ENCODE data around the gene MYBPC1. TPM values are rescaled to one million over a fixed set of nuclear protein-coding genes. Genes with fewer than 3 reads are reported as not detected.
A peak's percentile ranks its signal among the peaks of the same experiment; 100 is the strongest.

Gene MYBPC1
- total RNA-seq, 1 donor, result not detected

DNA sequence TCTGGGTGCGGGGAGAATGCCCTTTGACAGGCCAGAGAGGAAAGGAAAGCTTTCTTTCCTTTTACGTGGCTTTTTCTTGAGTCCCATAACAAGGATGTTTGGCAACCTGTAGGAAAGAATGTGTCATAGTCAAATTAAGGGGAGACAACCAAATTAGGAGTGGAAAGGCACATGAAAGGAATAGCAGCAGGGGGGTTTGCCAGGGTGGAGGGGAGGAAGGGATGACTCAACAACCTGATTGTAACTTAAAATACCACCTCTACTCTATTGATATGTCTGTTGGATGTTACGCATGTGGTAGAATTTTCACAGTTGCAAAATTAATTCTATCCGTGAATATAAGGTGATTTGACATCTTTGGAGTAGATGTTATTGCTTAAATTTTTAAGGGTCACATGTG is 28.5 kb upstream of the MYBPC1 start:
- no peaks in the 10 kb centered on the region for H3K36me3 ChIP-seq (ENCODE audit: insufficient read depth, low read length)
- no peak overlapping the region for H3K4me3 ChIP-seq (ENCODE audit: insufficient read depth, low read length)
- no peak overlapping the region for H3K4me2 ChIP-seq (ENCODE audit: insufficient read depth, low read length)
- H2AFZ ChIP-seq (ENCODE audit: low read length), result no peak overlapping the region
- no peak overlapping the region for H3K27ac ChIP-seq (ENCODE audit: low read depth, low read length)
- no peaks in the 10 kb centered on the region for H4K20me1 ChIP-seq (ENCODE audit: insufficient read depth, low read length)
- TF ChIP-seq, protein P1, sequence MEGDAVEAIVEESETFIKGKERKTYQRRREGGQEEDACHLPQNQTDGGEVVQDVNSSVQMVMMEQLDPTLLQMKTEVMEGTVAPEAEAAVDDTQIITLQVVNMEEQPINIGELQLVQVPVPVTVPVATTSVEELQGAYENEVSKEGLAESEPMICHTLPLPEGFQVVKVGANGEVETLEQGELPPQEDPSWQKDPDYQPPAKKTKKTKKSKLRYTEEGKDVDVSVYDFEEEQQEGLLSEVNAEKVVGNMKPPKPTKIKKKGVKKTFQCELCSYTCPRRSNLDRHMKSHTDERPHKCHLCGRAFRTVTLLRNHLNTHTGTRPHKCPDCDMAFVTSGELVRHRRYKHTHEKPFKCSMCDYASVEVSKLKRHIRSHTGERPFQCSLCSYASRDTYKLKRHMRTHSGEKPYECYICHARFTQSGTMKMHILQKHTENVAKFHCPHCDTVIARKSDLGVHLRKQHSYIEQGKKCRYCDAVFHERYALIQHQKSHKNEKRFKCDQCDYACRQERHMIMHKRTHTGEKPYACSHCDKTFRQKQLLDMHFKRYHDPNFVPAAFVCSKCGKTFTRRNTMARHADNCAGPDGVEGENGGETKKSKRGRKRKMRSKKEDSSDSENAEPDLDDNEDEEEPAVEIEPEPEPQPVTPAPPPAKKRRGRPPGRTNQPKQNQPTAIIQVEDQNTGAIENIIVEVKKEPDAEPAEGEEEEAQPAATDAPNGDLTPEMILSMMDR (IDR thresholded peaks at IDR 0.05; ENCODE audit: extremely low read depth, low read depth, low read length), result no peak
- no peaks in the 10 kb centered on the region for H3K27me3 ChIP-seq (ENCODE audit: insufficient read depth, low read length)
- no peaks in the 10 kb centered on the region for H3K9me3 ChIP-seq (ENCODE audit: low read depth, low read length)
- peak; percentile 53 for DNase-seq (ENCODE audit: insufficient read length, low spot score, missing footprints)
- H3K79me2 ChIP-seq (ENCODE audit: insufficient read depth, low read length), result no peaks in the 10 kb centered on the region
- no peaks in the 10 kb centered on the region for H3K4me1 ChIP-seq (ENCODE audit: insufficient read depth, low read length)

GRCh38 chr12:101567918-101568317 is 26.9 kb upstream of the MYBPC1 start:
- H3K4me2 ChIP-seq (ENCODE audit: insufficient read depth, low read length), result no peak overlapping the region
- no peak for DNase-seq (ENCODE audit: insufficient read length, low spot score, missing footprints)
- no peak overlapping the region for H2AFZ ChIP-seq (ENCODE audit: low read length)
- no peaks in the 10 kb centered on the region for H3K79me2 ChIP-seq (ENCODE audit: insufficient read depth, low read length)
- no peaks in the 10 kb centered on the region for H3K27me3 ChIP-seq (ENCODE audit: insufficient read depth, low read length)
- TF ChIP-seq, protein P1 (IDR thresholded peaks at IDR 0.05; ENCODE audit: extremely low read depth, low read depth, low read length), result no peak
- H3K4me1 ChIP-seq (ENCODE audit: insufficient read depth, low read length), result no peaks in the 10 kb centered on the region
- no peaks in the 10 kb centered on the region for H3K9me3 ChIP-seq (ENCODE audit: low read depth, low read length)
- H3K27ac ChIP-seq (ENCODE audit: low read depth, low read length), result no peak overlapping the region
- no peak overlapping the region for H3K4me3 ChIP-seq (ENCODE audit: insufficient read depth, low read length)
- no peaks in the 10 kb centered on the region for H4K20me1 ChIP-seq (ENCODE audit: insufficient read depth, low read length)
- H3K36me3 ChIP-seq (ENCODE audit: insufficient read depth, low read length), result no peaks in the 10 kb centered on the region

DNA sequence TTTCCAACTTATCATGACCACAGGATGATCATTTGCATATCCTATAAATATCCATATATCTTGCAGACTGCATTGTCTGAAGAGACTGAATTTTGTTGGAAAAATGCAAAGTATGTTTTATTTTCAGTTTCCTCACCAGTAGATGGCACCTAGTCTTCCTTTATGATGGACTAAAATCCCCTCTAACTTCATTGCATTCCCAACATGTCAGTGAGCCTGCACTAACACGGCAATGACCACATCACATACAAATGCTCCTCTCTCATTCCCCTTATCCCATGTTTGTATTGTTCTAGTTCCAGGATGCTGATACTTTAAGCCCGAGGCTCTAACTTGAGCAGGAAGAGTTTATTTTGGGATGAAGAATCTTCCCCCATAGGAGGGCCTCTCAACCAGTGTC is 24.7 kb upstream of the MYBPC1 start:
- Histone ChIP-seq H3K27me3 (ENCODE audit: insufficient read depth, low read length) (no peaks in the 10 kb centered on the region), H3K4me1 (ENCODE audit: insufficient read depth, low read length) (no peaks in the 10 kb centered on the region), H3K9me3 (ENCODE audit: low read depth, low read length) (no peaks in the 10 kb centered on the region), H3K36me3 (ENCODE audit: insufficient read depth, low read length) (no peaks in the 10 kb centered on the region), H4K20me1 (ENCODE audit: insufficient read depth, low read length) (no peaks in the 10 kb centered on the region), H2AFZ (ENCODE audit: low read length) (no peak overlapping the region), H3K79me2 (ENCODE audit: insufficient read depth, low read length) (no peaks in the 10 kb centered on the region), H3K27ac (ENCODE audit: low read depth, low read length) (no peak overlapping the region), H3K4me2 (ENCODE audit: insufficient read depth, low read length) (peak overlapping the region; percentile 32), H3K4me3 (ENCODE audit: insufficient read depth, low read length) (no peak overlapping the region)
- peak; percentile 3 for DNase-seq (ENCODE audit: insufficient read length, low spot score, missing footprints)
- TF ChIP-seq, protein P1 (IDR thresholded peaks at IDR 0.05; ENCODE audit: extremely low read depth, low read depth, low read length), result peak; percentile 34

- Histone ChIP-seq H3K79me2 (ENCODE audit: insufficient read depth, low read length) (no peaks in the 10 kb centered on the region), H4K20me1 (ENCODE audit: insufficient read depth, low read length) (no peaks in the 10 kb centered on the region), H3K27me3 (ENCODE audit: insufficient read depth, low read length) (no peaks in the 10 kb centered on the region), H3K4me3 (ENCODE audit: insufficient read depth, low read length) (no peak overlapping the region), H3K27ac (ENCODE audit: low read depth, low read length) (no peak overlapping the region), H2AFZ (ENCODE audit: low read length) (no peak overlapping the region), H3K36me3 (ENCODE audit: insufficient read depth, low read length) (no peaks in the 10 kb centered on the region), H3K4me1 (ENCODE audit: insufficient read depth, low read length) (no peaks in the 10 kb centered on the region), H3K9me3 (ENCODE audit: low read depth, low read length) (no peaks in the 10 kb centered on the region), H3K4me2 (ENCODE audit: insufficient read depth, low read length) (no peak overlapping the region)
- TF ChIP-seq, protein P1 (IDR thresholded peaks at IDR 0.05; ENCODE audit: extremely low read depth, low read depth, low read length), result no peak
- DNase-seq (ENCODE audit: insufficient read length, low spot score, missing footprints), result no peak
Measured at GRCh38 chr12:101571105-101571504, 23.7 kb upstream of the MYBPC1 start.
